DOHH2 (cell line): ENCODE results near the gene CACNA1F.

Source experiments
- CTCF ChIP-seq: fragments of 200-600 bp; sonication (generic); IDR thresholded peaks from one replicate; pipeline ENCODE4 v1.5.1; 2014; ENCODE audit warnings: antibody characterized with exemption, mild to moderate bottlenecking, low read depth, low read length; ENCODE audit not compliant: poor library complexity, severe bottlenecking
- EZH2phosphoT487 ChIP-seq: fragments of 200-600 bp; sonication (generic); IDR thresholded peaks from 2 replicates; pipeline ENCODE4 v1.6.1; 2017; ENCODE audit warnings: borderline replicate concordance, mild to moderate bottlenecking, antibody characterized with exemption, low read length, moderate library complexity, mixed read lengths

GRCh38 chrX:49186125-49187027 lies 46.8 kb downstream of the CACNA1F start, which contains the start of gene PRICKLE3:
- TF ChIP-seq EZH2phosphoT487 (no peak), CTCF (peak; percentile 71)
